Aorta (tissue), 4 donors: ENCODE results near the gene GLTPD2. TPM values are rescaled to one million over a fixed set of nuclear protein-coding genes. Genes with fewer than 3 reads are reported as not detected.

Experiments
- polyA plus RNA-seq, 2 donors: library from polyadenylated mRNA; stranded (reverse); fragments of 200-250 nt; gene quantifications; one replicate each; pipeline ENCODE4 v1.2.3, GENCODE V29; 2013
- total RNA-seq, 2 donors: library from RNA; stranded (reverse); fragmentation: NEBNext Ultra II Directional; extraction: Animal tissue kit (Norgen Biotek cat#: 25700); gene quantifications; one replicate each; pipeline ENCODE4 v1.2.1, GENCODE V29; 2021
- donor health status: healthy with polysubstance abuse.
- donor health status: Bipolar disorder and iron deficiency.
- donor health status: DM: no; HTN: no; CAD: no.
- donor health status: DM: yes; HTN: yes; CAD: no.

GLTPD2 gene
- total and polyA plus RNA-seq, 4 donors, result 3.4 TPM; not detected in 3

Other genes with a start within 250 kb of the GLTPD2 start
- gene MYBBP1A, start 233.6 kb upstream of the GLTPD2 start, total RNA-seq, result 10 to 100 TPM; 35.2 to 36.6 TPM
- 10 to 100 TPM in 1 of 2 donors, 1 to 10 TPM in 1; 8.0 to 37.6 TPM for gene MYBBP1A, start 233.6 kb upstream of the GLTPD2 start, polyA plus RNA-seq
- gene GGT6, start 228.4 kb upstream of the GLTPD2 start, total RNA-seq, result not detected
- gene GGT6, start 228.4 kb upstream of the GLTPD2 start, polyA plus RNA-seq, result 1 to 10 TPM in 1 of 2 donors, not detected in 1; 3.5 TPM
- gene SMTNL2, start 204.4 kb upstream of the GLTPD2 start, total RNA-seq, result 1 to 10 TPM in 1 of 2 donors, under 1 TPM in 1; 0.49 to 1.7 TPM
- not detected for gene SMTNL2, start 204.4 kb upstream of the GLTPD2 start, polyA plus RNA-seq
- gene ALOX15, start 147.3 kb upstream of the GLTPD2 start, total RNA-seq, result not detected
- gene ALOX15, start 147.3 kb upstream of the GLTPD2 start, polyA plus RNA-seq, result not detected
- gene PELP1, start 84.8 kb upstream of the GLTPD2 start, total RNA-seq, result 10 to 100 TPM; 34.6 to 49.4 TPM
- 10 to 100 TPM; 11.0 to 39.2 TPM for gene PELP1, start 84.8 kb upstream of the GLTPD2 start, polyA plus RNA-seq
- 100 to 1,000 TPM in 1 of 2 donors, 10 to 100 TPM in 1; 71.8 to 119 TPM for gene ARRB2, start 78.3 kb upstream of the GLTPD2 start, total RNA-seq
- 10 to 100 TPM; 23.2 to 55.2 TPM for gene ARRB2, start 78.3 kb upstream of the GLTPD2 start, polyA plus RNA-seq
- 10 to 100 TPM in 1 of 2 donors, 1 to 10 TPM in 1; 7.9 to 16.7 TPM for gene MED11, start 57.5 kb upstream of the GLTPD2 start, total RNA-seq
- 10 to 100 TPM; 26.2 to 41.1 TPM for gene MED11, start 57.5 kb upstream of the GLTPD2 start, polyA plus RNA-seq
- 1 to 10 TPM; 2.1 to 7.7 TPM for gene ZMYND15, start 49.1 kb upstream of the GLTPD2 start, total RNA-seq
- gene ZMYND15, start 49.1 kb upstream of the GLTPD2 start, polyA plus RNA-seq, result 1 to 10 TPM in 1 of 2 donors, under 1 TPM in 1; 0.87 to 1.0 TPM
- 10 to 100 TPM; 35.9 to 64.0 TPM for gene CXCL16, start 49.0 kb upstream of the GLTPD2 start, total RNA-seq
- 10 to 100 TPM; 11.0 to 33.7 TPM for gene CXCL16, start 49.0 kb upstream of the GLTPD2 start, polyA plus RNA-seq
- not detected for gene TM4SF5, start 17.1 kb upstream of the GLTPD2 start, total RNA-seq
- gene TM4SF5, start 17.1 kb upstream of the GLTPD2 start, polyA plus RNA-seq, result 10 to 100 TPM in 1 of 2 donors, not detected in 1; 18.4 TPM
- gene VMO1, start 2.6 kb upstream of the GLTPD2 start, total RNA-seq, result 10 to 100 TPM in 1 of 2 donors, 1 to 10 TPM in 1; 6.6 to 19.3 TPM
- gene VMO1, start 2.6 kb upstream of the GLTPD2 start, polyA plus RNA-seq, result 10 to 100 TPM in 1 of 2 donors, 1 to 10 TPM in 1; 1.5 to 15.5 TPM
- gene PSMB6, start 7.2 kb downstream of the GLTPD2 start, total RNA-seq, result 10 to 100 TPM; 78.3 to 91.8 TPM
- 100 to 1,000 TPM; 171 to 186 TPM for gene PSMB6, start 7.2 kb downstream of the GLTPD2 start, polyA plus RNA-seq
- gene PLD2, start 18.2 kb downstream of the GLTPD2 start, total RNA-seq, result 10 to 100 TPM; 25.3 to 65.0 TPM
- 10 to 100 TPM in 1 of 2 donors, 1 to 10 TPM in 1; 8.8 to 32.9 TPM for gene PLD2, start 18.2 kb downstream of the GLTPD2 start, polyA plus RNA-seq
- gene MINK1, start 44.4 kb downstream of the GLTPD2 start, total RNA-seq, result 10 to 100 TPM; 64.2 to 97.5 TPM
- 10 to 100 TPM; 22.2 to 40.0 TPM for gene MINK1, start 44.4 kb downstream of the GLTPD2 start, polyA plus RNA-seq
- gene C17orf107, start 110.6 kb downstream of the GLTPD2 start, total RNA-seq, result 1 to 10 TPM; 2.5 to 2.9 TPM
- gene C17orf107, start 110.6 kb downstream of the GLTPD2 start, polyA plus RNA-seq, result 1 to 10 TPM in 1 of 2 donors, under 1 TPM in 1; 0.49 to 1.1 TPM
- 1 to 10 TPM in 1 of 2 donors, under 1 TPM in 1; 0.84 to 1.6 TPM for gene CHRNE, start 114.1 kb downstream of the GLTPD2 start, total RNA-seq
- under 1 TPM in 1 of 2 donors, not detected in 1; 0.61 TPM for gene CHRNE, start 114.1 kb downstream of the GLTPD2 start, polyA plus RNA-seq
- under 1 TPM in 1 of 2 donors, not detected in 1; 0.19 TPM for gene GP1BA, start 143.3 kb downstream of the GLTPD2 start, total RNA-seq
- gene GP1BA, start 143.3 kb downstream of the GLTPD2 start, polyA plus RNA-seq, result under 1 TPM in 1 of 2 donors, not detected in 1; 0.08 TPM
- 10 to 100 TPM; 28.3 to 29.5 TPM for gene SLC25A11, start 151.1 kb downstream of the GLTPD2 start, total RNA-seq
- gene SLC25A11, start 151.1 kb downstream of the GLTPD2 start, polyA plus RNA-seq, result 10 to 100 TPM; 31.8 to 41.6 TPM
- gene RNF167, start 151.3 kb downstream of the GLTPD2 start, total RNA-seq, result 10 to 100 TPM; 45.6 to 51.8 TPM
- 10 to 100 TPM; 39.3 to 89.3 TPM for gene RNF167, start 151.3 kb downstream of the GLTPD2 start, polyA plus RNA-seq
- 100 to 1,000 TPM; 440 to 554 TPM for gene PFN1, start 159.6 kb downstream of the GLTPD2 start, total RNA-seq
- 100 to 1,000 TPM; 543 to 728 TPM for gene PFN1, start 159.6 kb downstream of the GLTPD2 start, polyA plus RNA-seq
- gene ENO3, start 162.2 kb downstream of the GLTPD2 start, total RNA-seq, result 1 to 10 TPM; 5.2 to 7.4 TPM
- 10 to 100 TPM in 1 of 2 donors, 1 to 10 TPM in 1; 9.5 to 46.2 TPM for gene ENO3, start 162.2 kb downstream of the GLTPD2 start, polyA plus RNA-seq
- gene SPAG7, start 178.9 kb downstream of the GLTPD2 start, total RNA-seq, result 10 to 100 TPM; 38.8 to 48.3 TPM
- 100 to 1,000 TPM in 1 of 2 donors, 10 to 100 TPM in 1; 43.5 to 109 TPM for gene SPAG7, start 178.9 kb downstream of the GLTPD2 start, polyA plus RNA-seq
- gene CAMTA2, start 198.7 kb downstream of the GLTPD2 start, total RNA-seq, result 10 to 100 TPM; 62.2 to 68.1 TPM
- 10 to 100 TPM; 21.7 to 67.5 TPM for gene CAMTA2, start 198.7 kb downstream of the GLTPD2 start, polyA plus RNA-seq
- gene INCA1, start 208.6 kb downstream of the GLTPD2 start, total RNA-seq, result 1 to 10 TPM; 1.2 to 1.9 TPM
- gene INCA1, start 208.6 kb downstream of the GLTPD2 start, polyA plus RNA-seq, result 1 to 10 TPM; 1.3 to 4.9 TPM
- 100 to 1,000 TPM; 187 to 235 TPM for gene KIF1C, start 209.0 kb downstream of the GLTPD2 start, total RNA-seq
- gene KIF1C, start 209.0 kb downstream of the GLTPD2 start, polyA plus RNA-seq, result 100 to 1,000 TPM in 1 of 2 donors, 10 to 100 TPM in 1; 89.0 to 371 TPM
- gene SLC52A1, start 246.5 kb downstream of the GLTPD2 start, total RNA-seq, result not detected
- under 1 TPM in 1 of 2 donors, not detected in 1; 0.88 TPM for gene SLC52A1, start 246.5 kb downstream of the GLTPD2 start, polyA plus RNA-seq